Prostate gland (tissue), 2 donors: ENCODE results near the gene ITPKB.

Experiments
- POLR2A ChIP-seq: fragments of 450-650 bp; IDR thresholded peaks from one replicate; pipeline ENCODE4 v1.6.1; 2016; ENCODE audit warnings: antibody characterized with exemption, mild to moderate bottlenecking
- TF ChIP-seq, protein P1 (sequence below), 4 experiments: fragments of 200-600 bp in 2 of 4; fragments of 450-650 bp in 2 of 4; sonication (generic) in 2 of 4; IDR thresholded peaks; 1 replicate in 3 of 4; 2 replicates in 1 of 4; pipeline ENCODE4 v1.5.1; 2016 to 2019; ENCODE audit warnings: antibody characterized with exemption in 4 of 4, mild to moderate bottlenecking in 2 of 4, moderate library complexity in 2 of 4

DNA sequence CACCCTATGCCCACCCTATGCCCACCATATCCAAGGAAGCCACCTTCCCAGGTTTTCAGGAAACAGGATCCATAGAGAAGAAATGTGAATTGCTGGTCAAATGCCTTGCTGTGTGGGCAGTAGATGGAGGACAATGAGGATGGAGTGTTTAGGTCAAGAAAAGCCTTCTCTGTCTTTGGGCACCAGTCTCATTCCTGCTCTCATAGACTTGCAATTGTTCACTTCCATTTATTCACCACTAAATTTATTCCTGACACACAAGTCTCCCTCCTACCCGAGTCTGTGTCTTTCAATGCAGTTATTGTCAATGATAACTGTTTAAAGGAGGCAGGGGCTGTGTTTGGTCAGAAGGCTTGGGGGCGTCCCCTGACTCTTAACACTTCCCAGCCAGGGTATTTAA is 48.0 kb upstream of the ITPKB start:
- no peak for TF ChIP-seq POLR2A
- TF ChIP-seq, protein P1, sequence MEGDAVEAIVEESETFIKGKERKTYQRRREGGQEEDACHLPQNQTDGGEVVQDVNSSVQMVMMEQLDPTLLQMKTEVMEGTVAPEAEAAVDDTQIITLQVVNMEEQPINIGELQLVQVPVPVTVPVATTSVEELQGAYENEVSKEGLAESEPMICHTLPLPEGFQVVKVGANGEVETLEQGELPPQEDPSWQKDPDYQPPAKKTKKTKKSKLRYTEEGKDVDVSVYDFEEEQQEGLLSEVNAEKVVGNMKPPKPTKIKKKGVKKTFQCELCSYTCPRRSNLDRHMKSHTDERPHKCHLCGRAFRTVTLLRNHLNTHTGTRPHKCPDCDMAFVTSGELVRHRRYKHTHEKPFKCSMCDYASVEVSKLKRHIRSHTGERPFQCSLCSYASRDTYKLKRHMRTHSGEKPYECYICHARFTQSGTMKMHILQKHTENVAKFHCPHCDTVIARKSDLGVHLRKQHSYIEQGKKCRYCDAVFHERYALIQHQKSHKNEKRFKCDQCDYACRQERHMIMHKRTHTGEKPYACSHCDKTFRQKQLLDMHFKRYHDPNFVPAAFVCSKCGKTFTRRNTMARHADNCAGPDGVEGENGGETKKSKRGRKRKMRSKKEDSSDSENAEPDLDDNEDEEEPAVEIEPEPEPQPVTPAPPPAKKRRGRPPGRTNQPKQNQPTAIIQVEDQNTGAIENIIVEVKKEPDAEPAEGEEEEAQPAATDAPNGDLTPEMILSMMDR (IDR thresholded peaks at IDR 0.05) = no peak
